NCI-H2171 treated with DMSO at 0.1 percent for 48 hours (cell line): ENCODE measurements around the gene DOHH.

Source experiments
- DNase-seq: peaks from one replicate; lab custom pipeline; 2025; lab: John Stamatoyannopoulos, UW

The DOHH gene

GRCh38 chr19:3478409-3479176 is 21.9 kb downstream of the DOHH start:
- DNase-seq = no peak

DNA sequence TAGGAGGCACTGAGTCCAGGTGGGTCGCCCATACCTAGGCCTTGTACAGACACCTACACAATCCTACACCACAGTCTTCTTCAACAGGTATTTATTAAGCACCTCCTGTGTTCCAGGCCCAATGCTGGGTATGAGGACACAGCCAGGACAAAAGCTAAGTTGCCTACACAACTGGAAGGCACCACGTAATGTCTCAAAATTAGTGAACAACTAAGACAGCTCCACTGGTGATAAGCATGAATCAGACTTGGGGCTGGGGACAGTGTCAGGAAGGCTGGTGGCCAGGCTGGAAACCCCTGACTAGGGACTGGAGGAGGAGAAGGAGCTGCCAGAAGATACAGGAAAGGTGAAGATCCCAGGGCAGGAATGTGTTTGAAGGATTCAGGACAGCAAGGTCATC is 22.5 kb downstream of the DOHH start:
- DNase-seq = no peak

- DNase-seq = no peak
These were observed 23.0 kb downstream of the DOHH start for GRCh38 chr19:3477506-3477905.

GRCh38 chr19:3476830-3477229 is 23.6 kb downstream of the DOHH start:
- no peak for DNase-seq

DNA sequence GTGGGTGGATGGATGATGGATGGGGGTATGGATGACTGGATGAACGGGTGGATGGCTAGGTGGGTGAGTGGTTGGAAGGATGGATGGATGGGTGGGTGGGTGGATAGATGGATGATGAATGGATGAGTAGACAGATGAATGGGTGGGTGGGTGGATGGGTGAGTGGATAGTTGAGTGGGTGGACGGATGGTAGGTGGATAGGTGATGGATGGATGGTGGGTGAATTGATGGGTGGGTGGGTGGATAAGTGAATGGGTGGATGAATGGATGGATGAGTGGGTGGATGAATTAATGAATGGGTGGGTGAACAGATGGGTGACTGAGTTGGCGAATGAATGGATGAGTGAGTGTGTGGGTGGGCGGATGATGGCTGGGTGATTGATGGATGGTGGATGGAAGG is 25.0 kb downstream of the DOHH start:
- no peak for DNase-seq

- no peak for DNase-seq
These were observed 25.9 kb downstream of the DOHH start for GRCh38 chr19:3474614-3475013.

- DNase-seq = no peak
These were observed 26.5 kb downstream of the DOHH start for GRCh38 chr19:3474010-3474409.

DNA sequence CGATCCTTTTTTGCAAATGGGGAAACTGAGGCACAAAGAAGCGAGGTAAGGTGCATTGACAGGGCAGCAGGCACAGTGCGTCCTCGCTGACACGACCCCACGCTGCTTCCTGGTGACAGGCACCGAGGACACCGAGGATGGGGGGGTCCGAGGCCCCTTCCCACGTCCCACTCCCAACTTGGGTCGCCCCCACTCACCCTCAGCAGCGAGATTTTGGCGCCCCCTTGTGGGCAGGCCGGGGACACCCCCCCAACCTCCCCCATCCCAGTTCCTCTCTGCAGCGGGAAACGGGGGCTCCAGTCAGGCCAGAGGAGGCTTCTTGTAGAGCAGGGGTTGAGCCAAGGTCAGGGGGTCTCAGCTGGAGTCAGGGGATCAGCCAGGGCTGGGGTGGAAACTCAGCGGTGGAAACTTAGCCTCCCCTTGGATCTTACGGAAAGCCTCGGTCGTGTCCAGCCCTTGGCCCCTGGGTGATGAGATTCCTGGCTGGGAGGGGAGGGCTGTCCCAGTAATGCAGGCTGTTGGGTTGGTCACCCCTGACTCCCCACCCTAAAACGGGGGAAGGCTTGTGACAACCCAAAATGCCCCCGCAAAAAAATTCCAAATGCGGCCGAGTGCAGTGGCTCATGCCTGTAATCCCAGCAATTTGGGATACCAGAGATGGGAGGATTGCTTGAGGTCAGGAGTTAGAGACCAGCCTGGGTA is 28.4 kb downstream of the DOHH start:
- no peak for DNase-seq

GRCh38 chr19:3470500-3471128 is 29.9 kb downstream of the DOHH start:
- no peak for DNase-seq

GRCh38 chr19:3469638-3470499 is 30.6 kb downstream of the DOHH start:
- no peak for DNase-seq

DNA sequence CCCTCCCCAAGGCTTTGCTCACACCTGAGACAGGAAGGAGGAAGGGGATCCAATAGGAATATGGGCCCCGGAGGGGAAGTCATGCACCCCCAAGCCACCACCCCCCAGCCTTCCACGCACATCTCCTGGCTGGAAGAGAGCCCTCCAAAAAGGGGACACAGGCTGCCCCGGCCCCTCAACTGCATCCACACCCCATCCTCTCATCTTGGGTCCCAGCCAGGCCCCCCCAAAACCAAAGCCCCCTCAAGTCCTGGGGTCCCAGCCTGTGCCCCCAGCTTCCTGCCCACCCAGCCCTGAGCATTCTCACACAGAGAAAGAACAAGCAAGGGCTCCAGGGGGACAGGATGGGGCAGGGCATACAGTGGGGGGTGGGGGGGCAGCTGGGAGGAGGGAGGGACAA is 32.3 kb downstream of the DOHH start:
- DNase-seq = no peak

GRCh38 chr19:3467437-3468198 is 32.9 kb downstream of the DOHH start:
- no peak for DNase-seq

GRCh38 chr19:3466635-3467034 is 33.8 kb downstream of the DOHH start:
- no peak for DNase-seq

DNA sequence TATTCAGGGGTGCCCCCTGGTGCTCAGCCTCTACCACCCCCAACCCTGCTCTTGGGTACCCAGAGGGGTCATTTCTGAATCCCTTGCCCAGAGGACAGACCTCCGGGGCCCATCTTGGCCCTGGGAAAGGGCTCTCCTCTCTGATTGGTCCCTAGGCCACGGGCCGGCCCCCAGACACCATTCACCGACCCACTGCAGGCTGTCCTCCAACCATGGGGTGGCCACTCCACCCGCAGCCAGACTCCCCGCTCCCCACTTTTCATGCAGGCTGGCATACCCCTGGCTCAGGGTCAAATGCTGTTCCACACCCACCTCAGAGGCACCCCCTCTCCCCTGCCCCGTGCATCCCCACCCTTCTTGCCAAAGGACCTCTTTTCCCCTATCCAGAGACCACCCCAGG is 34.9 kb downstream of the DOHH start:
- DNase-seq = no peak

- no peak for DNase-seq
These were observed 35.8 kb downstream of the DOHH start for GRCh38 chr19:3464587-3465235.

GRCh38 chr19:3463714-3464586 is 36.5 kb downstream of the DOHH start:
- DNase-seq = no peak

GRCh38 chr19:3462991-3463713 is 37.3 kb downstream of the DOHH start:
- DNase-seq = no peak

- no peak for DNase-seq
These were observed 40.4 kb downstream of the DOHH start for GRCh38 chr19:3459965-3460582.
